Fibroblast of the aortic adventitia (primary cell): ENCODE measurements around the gene NFIA. TPM values are rescaled to one million over a fixed set of nuclear protein-coding genes. Genes with fewer than 3 reads are reported as not detected.

Source experiments
- DNase-seq: peaks from one replicate; pipeline ENCODE4 v3.0.0-alpha.2; 2010; ENCODE audit warnings: low read depth
- H3K4me3 ChIP-seq: 2 replicates; pipeline ENCODE4 v1.5.1; 2011; ENCODE audit warnings: low read depth, mild to moderate bottlenecking, control low read depth, low read length, moderate library complexity
- total RNA-seq: library from RNA; depleted of rRNA; stranded (reverse); fragments of >200 nt; gene quantifications from 2 replicates; pipeline ENCODE4 v1.2.3, GENCODE V29; 2012; ENCODE audit warnings: low replicate concordance
- TF ChIP-seq, protein P1 (sequence below): IDR thresholded peaks from 2 replicates; pipeline ENCODE4 v1.5.1; 2011; ENCODE audit warnings: mild to moderate bottlenecking, low read length, control low read depth, inconsistent platforms; ENCODE audit not compliant: insufficient read depth

NFIA gene
- total RNA-seq, 1 donor, result 32.0 TPM

DNA sequence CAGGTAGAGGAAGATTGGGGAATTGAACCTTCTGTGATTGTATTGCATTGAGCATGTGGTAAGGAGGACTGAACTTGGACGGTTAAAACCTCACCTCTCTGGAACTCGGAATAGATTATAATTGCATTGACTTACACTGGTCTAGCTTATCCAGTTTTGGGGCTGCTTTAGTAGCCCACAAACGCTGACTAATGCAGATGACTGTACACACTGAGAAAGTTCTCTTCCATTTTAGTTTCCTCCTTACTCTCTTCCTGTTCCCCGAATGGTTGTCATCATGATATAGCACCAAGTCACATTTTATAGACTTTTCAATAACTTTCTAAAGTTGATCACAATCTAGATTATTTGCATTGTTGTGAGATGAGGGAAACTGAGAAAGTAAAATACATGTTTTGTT lies 78.2 kb downstream of the NFIA start:
- DNase-seq, result no peak
- no peak overlapping the region for H3K4me3 ChIP-seq
- TF ChIP-seq, protein P1, sequence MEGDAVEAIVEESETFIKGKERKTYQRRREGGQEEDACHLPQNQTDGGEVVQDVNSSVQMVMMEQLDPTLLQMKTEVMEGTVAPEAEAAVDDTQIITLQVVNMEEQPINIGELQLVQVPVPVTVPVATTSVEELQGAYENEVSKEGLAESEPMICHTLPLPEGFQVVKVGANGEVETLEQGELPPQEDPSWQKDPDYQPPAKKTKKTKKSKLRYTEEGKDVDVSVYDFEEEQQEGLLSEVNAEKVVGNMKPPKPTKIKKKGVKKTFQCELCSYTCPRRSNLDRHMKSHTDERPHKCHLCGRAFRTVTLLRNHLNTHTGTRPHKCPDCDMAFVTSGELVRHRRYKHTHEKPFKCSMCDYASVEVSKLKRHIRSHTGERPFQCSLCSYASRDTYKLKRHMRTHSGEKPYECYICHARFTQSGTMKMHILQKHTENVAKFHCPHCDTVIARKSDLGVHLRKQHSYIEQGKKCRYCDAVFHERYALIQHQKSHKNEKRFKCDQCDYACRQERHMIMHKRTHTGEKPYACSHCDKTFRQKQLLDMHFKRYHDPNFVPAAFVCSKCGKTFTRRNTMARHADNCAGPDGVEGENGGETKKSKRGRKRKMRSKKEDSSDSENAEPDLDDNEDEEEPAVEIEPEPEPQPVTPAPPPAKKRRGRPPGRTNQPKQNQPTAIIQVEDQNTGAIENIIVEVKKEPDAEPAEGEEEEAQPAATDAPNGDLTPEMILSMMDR, result no peak

DNA sequence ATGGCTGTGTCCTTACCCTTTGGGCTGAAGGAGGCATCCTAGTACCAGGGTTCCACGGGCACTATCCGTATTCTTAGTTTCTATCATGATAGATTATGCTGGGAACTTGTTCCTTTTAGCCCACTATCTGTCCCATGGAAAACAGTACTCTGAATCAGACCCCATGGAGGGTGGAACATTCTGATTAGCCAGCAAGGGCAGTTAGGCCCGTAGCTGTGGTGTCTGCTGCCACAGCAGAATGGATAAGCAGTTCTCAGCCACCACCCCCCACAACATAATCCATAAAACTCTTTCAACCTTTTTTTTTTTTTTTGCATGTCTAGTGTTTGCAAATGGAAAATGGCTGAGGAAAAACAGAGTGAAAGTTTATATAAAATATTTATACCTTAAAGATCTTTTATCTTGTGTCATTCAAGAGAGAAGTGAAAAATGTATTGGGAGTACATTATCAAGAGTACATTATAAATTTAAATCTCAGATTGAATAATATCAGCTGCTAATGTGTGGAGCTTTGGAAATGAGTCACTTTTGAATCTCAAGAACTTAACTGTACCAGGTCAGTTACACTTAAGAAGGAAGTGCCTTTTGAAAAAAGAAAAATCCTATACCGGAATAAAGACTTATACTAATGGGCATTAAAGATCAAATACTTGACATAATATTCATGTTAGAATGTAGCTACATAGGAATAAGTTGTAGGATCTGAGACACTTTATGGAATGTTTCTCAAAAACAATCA lies 80.3 kb downstream of the NFIA start:
- TF ChIP-seq, protein P1, result no peak
- no peak overlapping the region for H3K4me3 ChIP-seq
- no peak for DNase-seq

DNA sequence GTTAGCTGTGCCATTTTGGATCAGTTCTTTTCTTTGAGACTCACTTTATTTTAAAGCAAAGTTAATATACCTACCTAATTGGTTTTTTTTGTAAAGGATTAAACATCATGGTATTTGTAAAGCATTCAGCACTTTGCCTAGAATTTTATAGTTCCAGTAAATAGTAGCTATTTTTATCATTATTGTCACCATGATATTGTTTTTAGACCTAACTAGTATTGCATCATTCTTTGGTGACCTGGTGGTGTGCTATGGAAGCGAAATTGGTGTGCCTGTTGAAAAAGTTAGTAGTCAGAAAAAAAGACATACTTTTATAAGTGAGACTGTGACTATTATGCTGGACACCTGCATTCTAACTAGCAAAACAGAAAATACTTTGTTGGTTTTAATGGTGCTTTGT lies 81.0 kb downstream of the NFIA start:
- no peak for DNase-seq
- no peak overlapping the region for H3K4me3 ChIP-seq
- TF ChIP-seq, protein P1, result no peak

DNA sequence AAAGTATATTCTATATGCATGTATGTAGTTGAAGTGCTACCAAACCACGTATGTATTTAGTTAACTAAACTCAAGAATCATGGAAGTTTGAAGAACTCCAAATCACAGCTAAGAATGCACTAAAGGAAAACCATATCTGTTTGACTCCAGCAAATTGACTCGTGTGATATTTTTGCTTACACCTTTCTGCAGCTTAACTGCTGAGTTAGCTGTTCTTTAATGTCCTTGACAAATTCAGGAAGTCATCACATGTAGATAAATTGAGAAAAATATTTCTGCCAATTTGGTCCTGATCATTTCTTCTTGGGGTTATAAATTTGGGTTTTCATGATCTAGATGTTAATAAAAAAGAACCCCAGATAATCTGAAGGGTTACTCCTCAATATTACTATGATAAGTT lies 83.0 kb downstream of the NFIA start:
- TF ChIP-seq, protein P1, result no peak
- H3K4me3 ChIP-seq, result no peak overlapping the region
- no peak for DNase-seq

DNA sequence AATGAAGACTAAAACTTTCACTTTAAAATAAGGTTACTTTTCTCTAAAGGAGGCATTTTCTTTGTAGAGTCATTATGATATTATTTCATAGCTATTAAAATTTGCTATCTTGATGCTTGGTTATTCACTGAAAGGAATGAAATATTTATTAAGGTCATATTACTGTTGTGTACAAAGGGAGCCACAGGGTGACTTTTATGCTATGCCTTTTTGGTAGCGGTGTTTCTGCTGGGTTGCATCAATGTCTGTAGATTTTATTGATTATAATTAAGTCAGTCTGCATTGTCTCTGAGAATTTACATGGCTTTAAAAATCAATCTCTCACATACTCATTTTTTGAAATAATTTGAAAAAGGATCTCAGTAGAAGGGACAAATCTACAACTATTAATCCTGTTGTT lies 84.9 kb downstream of the NFIA start:
- no peak for DNase-seq
- no peak overlapping the region for H3K4me3 ChIP-seq
- TF ChIP-seq, protein P1, result no peak

DNA sequence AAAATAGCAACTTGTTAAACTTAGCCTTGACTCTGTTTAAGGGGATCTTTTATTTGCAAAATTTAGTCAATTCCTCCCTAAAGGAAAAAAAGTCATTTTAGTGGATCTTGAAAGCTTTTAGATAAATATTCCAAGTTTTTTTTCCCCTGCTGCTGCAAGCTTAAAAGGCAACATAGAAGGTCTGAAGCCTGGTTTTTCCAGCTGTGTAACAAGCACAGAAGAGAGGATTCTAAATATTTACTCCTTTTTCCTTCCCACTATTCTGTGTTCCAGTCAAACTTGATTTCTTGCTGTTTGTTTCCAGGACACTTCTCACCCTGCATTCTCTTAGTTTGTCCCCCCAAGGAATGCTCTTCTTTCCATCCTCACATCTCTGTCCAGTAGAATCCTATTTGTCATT lies 86.7 kb downstream of the NFIA start:
- DNase-seq, result no peak
- H3K4me3 ChIP-seq, result no peak overlapping the region
- TF ChIP-seq, protein P1, result no peak

DNA sequence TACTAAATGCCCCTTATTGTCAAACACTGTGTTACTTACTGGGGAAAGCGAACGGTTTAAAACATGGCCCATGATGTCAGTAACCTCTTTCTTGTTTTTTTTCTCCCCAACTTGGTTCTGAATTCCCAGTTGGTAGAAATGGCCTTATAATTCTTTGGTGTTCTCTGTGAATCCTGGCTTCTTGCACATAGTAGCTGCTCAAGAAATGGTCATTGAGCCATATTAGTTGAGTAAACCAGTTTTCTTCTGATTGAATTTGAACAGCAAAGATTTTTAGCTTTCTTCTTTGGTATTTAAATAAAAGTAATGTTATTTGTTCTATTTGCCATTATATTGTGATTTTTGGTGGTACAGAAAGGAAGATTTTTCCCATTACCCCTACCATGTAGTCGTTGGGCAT lies 87.3 kb downstream of the NFIA start:
- no peak overlapping the region for H3K4me3 ChIP-seq
- no peak for DNase-seq
- TF ChIP-seq, protein P1, result no peak
